ENCODE data around the gene MVK.

MVK gene

DNA sequence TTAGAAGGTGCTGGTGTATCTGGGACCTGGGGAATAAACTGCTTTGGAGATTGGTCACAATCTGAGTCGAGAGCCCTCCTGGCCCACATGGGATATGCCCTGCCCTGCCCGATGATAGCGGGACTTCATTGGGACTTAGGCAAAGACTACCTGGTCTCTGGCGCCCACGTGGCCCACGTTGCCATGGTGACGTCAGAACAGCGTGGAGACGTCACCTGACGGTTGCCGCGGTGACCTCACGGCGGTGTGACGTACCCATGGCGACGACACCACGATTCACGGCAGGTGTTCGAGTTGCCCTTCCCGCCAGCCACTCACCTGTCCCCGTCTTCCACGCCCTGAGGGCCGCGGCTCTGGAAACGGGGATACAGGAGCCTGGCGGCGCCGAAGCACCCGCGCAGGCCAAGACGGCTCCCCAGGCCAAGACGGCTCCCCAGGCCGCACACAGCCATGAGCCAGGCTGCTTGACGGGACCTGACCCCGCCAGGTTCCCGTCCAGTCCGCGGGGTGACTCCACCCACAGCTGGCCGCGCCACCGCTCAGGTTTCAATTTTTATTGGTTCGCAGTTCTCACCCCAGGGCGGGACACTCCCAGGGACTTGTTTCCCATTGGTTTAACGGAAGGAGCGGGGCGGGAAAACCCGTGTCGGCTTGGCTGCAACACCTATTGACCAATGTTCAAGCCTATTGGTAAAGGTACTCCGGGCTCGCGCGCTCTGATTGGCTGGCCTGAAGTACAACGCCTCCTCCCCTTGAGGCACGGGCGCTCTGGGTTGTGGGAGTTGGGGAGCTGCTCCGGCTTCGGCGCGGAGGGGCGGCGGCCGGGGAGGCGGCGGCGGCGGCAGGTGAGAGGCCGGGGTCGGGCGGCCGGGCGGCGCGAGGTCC is at the start of gene MVK, which contains the start of gene MMAB:
Gene MVK (plus strand): TSS at position 766 of the 885 bp plus-strand sequence. CDS start 1,029 bp downstream, outside the sequence.
Gene MMAB (minus strand): TSS at position 476 of the 885 bp plus-strand sequence. CDS start 24 bp downstream, at position 452.
- DNase-seq (ENCODE audit: low spot score) = peak; percentile 97

DNA sequence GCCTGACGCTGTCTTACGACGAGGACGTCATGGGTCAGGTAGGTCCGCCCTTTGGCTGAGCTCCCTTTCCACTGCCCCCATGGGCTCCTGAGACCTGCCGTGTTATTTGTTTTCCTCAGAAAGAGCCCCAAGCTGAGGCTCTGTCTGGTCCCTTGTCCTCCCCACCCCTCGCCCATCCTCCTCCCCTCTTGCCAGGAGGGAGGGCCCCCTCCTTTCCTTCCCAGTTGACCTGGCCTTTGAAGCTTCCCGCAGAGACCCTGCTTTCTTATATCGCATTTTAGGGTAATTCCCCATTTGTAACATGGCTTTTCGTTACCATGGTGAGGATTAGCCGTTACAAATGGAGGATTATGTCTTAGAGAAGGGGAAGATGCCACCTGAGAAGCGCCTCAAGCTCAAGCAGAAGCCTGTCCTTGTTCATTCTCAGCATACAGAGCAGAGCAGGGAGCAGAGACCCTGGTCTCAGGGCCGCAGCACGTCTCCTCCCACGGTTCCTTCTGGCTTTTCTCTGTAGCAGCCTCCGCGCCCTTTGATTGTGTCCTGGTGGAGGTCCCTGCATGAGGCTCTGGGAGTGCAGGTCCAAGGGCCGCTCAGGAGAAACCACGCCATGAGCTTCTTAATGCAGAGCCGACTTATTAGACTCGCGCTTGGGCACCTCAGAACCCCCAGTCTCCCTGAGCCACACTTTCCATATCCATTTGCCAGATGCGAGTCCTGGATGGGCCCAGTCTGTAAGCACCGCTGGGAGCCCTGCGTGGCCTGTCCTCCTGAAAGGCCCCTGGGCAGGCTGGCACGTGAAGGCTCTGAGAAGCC is 48.9 kb upstream of the MVK start:
- no peak for DNase-seq (ENCODE audit: low spot score)

DNA sequence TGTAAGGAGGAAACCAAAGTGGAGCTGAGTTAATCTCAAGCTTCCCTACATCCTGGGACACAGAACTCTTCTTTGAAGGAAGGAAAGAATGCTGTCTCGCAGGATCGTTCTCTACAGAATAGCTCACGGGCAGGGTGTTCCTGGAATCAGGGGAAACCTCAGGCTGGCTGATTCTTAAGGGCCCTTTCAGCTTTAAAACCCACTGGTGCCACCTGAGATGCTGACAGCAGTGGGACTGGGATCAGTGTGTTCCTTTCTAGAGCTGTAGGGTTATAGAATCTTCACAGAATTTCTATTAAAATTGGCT is 48.4 kb upstream of the MVK start:
- no peak for DNase-seq (ENCODE audit: low spot score)

DNA sequence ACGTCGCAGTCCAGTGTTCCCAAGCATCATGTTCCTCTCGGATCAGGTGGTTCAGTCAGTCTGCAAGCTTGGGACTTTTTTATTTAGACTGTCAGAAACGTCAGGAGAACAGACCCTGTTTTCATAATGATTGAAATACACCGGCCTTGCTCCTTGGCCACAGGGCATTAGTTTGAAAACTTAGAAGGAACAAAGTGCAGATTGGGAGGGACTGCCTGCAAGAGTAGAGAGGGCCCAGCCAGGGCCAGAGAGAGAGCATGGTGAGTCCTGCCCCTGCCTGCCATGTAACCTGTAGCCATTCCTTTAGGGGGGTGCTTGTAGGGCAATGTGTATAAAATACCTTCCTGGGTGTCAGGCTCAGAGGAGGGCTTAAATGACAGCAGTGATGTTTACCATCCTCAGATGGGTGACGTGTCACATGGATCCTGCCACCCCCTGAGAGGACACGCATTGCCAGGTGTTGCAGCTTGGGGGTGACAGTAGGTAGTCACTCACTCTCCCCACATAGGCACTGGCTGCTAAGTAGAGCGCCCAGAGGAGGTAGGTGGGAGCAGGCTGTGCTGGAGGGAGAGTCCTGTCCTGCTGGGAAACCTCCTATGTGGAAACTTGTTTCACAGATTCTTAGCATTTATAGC is 46.0 kb upstream of the MVK start:
- no peak for DNase-seq (ENCODE audit: low spot score)

DNA sequence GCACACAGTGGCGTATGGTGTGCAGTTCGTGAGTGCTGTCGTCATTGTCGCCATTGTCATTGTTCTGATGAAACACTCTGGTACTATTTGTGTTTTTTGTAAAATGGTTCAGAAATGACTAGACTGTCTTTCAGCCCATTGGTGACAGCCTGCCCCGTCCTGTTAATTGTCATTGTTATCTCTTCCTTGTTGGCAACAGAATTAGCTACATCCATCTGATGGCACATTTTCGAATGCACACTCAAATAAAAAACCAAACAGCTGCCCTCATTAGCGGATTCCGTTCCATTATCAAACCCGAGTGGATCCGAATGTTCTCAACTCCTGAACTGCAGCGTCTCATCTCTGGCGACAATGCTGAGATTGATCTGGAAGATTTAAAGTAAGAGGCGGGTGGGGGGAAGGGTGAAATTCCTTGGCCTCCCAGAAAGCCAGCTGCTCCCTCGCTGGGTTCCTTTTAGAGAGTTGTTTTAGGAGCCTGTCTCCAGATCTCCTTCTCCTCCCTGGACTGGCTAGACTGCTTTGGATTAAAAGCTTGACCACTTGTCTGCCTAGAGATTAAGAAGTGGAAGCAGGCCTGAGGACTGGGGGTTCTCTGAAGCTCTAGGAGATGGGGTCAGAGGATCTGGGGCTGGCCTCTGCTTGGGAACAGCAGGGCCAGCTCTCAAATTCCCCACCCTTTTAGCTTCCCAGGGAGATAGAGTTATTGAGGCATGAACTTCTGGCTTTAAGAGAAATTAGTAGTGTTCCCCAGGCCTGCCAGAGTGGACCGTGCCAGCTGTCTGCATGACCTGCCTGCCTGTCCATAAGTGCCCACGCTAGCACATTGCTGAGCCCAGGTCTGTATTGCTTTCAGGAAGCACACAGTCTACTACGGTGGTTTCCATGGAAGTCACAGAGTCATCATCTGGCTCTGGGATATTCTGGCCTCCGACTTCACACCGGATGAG is 43.6 kb upstream of the MVK start:
- no peak for DNase-seq (ENCODE audit: low spot score)

DNA sequence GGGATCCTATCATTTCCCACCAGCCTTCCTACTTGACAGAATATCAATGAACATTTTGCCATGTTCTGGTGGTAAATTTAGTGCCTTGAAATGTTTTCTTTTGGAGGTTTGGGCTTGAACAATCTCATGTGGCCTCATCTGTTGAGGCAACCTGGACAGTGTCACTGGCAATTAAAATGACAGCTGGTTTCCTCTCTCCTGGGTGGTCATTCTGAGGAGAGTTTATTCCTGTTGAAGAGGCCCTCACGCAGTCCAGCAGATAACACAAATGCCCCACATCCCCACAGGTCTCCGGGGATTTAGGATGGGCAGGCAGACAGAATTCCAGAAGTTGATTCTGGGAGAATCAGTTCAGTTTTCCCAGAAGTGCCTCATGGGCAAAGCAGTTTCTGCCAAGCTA is 42.2 kb upstream of the MVK start:
- DNase-seq (ENCODE audit: low spot score) = no peak

DNA sequence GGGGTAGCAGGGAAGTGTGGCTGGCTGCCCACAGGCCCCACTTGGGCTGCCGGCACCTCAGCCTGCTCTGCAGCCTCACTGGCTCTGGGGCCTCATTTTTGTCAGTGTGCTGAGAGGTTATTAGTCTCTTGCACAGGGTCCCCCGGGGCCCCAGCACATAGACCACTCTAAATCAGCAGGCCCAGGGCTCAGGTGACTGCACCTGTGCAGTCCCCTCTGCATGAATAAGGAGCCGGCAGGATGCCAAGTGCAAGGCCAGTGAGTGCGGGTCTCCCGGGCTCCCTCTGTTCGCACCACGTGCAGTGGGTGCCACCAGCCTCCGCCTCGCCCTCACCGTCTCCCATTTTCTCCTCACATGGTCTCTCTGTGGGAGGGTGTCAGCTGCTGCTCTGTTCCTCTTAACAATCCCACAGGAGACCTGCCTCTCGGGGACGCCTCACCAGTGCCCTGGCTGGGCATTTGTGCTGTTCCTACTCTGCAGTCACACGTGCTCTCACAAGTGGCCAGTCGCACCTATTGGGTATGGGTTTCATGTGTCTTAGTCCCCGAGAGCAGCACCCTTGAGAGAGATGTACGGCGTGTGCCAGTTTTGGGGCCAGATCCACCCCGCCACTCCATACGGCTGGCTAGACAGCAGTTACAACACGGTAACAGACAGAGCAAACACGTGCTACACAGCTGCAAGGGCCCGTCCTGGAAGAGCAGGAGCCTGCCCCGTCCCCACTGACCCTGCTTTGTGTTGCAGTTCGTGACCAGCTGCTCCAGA is 40.7 kb upstream of the MVK start:
- no peak for DNase-seq (ENCODE audit: low spot score)

DNA sequence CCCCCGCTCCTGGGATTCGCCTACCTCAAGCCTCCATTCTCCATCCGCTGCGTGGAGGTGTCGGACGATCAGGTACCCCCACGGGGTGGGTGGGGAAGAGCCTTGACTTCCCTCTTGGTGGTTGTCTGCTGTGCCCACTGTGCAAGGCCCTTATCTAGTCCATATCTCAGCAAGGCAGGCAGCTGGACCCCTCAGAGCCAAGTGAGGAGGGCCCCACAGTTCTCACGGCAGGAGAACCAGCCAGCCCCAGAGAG is 40.2 kb upstream of the MVK start:
- no peak for DNase-seq (ENCODE audit: low spot score)

DNA sequence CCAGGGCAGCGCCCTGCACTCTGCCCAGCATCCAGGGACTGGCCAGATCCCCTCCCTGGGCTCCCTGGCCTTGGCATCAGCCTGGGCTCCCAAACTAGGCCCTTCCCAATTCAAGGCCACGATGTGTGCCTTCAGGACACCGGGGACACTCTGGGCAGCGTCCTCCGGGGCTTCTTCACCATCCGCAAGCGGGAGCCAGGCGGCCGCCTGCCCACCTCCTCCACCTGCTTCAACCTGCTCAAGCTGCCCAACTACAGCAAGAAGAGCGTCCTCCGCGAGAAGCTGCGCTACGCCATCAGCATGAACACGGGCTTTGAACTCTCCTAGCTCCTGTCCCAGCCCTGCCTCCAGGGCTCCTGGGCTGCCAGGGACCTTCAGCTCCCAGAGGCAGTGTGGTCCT is 39.1 kb upstream of the MVK start:
- DNase-seq (ENCODE audit: low spot score) = no peak

DNA sequence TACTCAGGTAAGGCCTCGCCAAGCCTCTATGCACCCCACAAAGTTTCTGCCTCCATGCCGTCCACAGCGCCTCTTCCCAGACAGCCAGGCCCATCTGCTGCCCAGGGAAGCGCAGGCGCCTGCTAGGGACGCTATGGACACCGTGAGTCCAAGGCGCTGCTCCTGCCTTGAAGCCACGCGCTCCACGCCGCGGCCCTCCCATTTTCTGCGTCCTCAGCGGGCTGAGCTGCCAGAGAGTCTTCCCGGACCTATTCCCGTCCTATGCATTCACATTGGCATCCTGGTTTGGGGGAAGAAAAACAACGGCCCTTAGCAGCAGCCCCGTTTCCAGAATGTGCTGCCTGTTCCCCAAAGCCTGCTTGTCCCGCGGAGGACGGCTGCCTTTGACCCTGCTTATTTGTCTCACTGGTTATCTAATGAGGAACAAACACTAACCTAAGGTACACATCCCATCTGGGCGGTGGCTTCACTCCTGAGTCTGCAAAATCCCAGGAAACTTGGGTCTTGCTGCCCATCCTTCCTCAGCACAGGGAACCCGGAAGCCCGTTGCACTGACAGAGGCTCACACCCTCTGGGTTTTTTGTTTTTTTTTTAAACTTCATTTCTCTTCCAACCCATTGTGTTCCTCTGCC is 38.2 kb upstream of the MVK start:
- no peak for DNase-seq (ENCODE audit: low spot score)

DNA sequence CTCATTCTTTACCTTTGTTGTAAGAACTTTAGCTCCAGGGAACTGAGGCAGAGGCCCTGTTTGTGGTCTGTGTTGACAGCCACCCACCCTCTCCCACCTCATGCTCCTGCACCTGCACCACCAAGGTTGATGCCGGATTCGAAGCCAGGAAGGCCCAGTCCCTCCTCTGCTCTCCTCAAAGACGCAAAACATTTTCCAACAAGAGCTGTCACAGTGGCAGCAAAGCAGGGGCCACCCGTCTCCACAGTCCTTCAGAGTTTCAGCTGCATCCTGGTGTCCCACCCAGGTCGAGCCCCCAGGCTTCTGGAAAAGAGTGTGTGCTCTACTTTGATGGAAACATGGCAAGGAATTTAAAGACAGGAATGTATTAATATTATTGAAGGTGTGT is 37.7 kb upstream of the MVK start:
- DNase-seq (ENCODE audit: low spot score) = no peak

- no peak for DNase-seq (ENCODE audit: low spot score)
These were observed 36.5 kb upstream of the MVK start for GRCh38 chr12:109537136-109537535.

GRCh38 chr12:109538191-109538863 is 35.3 kb upstream of the MVK start:
- no peak for DNase-seq (ENCODE audit: low spot score)

- no peak for DNase-seq (ENCODE audit: low spot score)
These were observed 34.1 kb upstream of the MVK start for GRCh38 chr12:109539508-109539907.

DNA sequence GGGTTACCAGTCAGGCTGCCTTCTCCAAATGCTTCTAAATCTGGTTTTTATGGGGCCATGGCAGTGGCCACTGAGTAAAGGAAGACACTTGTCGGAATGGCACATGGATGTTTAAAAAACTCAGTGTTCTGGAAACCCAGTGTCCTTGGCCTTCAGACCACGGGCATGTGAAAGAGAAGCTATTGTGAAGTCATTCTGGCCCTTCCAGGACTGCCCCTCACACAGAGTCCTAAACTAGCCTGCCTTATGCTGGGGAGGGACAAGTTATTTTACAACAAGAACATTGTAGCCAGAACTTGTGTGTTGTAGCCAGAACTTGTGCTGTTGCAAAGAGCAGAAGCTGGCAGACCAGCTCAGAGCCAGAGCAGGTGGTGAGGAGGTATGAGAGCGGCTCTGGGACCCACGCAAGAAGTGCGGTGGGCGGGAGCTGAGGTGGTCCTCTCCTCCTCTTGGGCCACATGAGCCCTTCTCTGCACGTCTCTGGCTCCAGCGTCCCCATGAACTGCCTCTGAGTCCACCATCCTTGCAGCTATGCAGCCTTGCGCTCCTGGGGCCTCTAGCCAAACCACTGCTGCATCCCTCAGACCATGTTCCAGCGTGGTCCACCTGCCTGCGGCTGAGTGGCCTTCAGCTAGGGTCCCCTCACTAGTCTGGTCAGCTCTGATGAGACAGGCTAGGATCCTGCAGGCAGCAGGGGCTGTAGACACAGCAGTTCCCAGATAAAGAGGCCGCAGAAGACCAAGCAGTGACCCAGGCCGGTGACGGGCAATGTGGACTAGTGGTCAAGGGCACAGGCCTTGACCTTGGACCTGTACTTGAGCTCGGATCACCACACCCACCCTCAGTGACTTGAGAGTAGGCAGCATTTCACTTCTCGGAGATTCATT is 32.8 kb upstream of the MVK start:
- no peak for DNase-seq (ENCODE audit: low spot score)

DNA sequence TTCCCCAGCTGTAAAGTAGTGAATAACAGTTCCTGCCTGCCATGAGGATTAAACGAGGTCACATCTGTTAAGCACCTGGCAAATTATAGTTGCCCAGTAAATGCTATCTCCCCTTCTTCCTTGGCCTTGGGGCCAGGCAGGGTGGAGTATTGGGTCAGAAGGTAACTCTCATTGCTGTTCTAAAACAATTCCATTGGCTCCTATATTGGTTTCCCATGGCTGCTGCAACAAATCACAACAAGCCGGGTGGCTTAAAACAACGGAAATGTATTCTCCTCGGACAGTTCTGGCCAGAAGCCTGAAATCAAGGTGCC is 32.2 kb upstream of the MVK start:
- no peak for DNase-seq (ENCODE audit: low spot score)

DNA sequence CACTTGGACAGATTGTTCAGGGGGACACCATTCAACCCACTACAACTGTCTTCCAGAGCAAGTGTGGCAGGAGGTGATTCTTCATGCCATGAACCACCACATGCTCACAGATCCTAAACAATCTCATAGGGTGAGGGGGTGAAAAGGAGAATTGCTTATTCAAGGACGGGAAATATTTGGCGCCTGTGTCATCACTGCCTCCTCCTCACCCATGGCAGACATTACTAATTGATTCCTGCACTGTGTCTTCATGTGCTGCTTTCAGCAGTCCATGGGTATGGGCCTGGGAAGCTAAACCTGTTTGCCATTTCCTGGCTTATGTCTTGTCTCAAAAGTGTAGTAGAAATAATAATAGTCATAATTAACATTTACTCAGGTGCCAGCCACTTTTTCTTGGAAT is 31.6 kb upstream of the MVK start:
- no peak for DNase-seq (ENCODE audit: low spot score)

GRCh38 chr12:109542876-109543275 is 30.7 kb upstream of the MVK start:
- DNase-seq (ENCODE audit: low spot score) = no peak

DNA sequence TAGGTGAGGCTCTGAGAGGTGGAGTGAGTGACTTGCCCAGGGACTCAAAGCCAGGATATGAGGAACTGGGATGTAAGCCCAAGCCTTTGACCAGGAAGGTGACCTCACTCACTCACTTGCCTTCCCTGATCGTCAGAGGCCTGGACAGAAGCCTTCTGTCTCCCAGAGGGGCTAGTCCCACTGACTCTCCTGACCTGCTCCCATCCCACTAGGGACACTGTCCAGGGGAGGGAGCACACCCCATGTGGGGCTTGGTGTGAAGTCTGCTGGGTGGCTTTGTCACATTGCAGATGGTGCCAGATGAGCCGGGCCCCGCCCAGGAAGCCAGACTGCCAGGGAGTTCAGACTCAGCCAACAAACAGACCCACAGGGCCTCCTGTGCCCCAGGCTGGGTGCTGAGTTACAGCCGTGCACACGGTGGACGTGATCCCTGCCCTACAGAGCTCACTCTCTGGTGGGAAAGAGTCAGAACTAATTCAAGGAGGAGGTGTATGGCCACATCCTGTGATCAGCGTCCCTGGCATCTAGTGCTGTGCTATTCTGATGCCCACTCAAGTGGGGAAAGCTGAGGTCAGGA is 28.6 kb upstream of the MVK start:
- no peak for DNase-seq (ENCODE audit: low spot score)
